PFSK-1 (cell line): ENCODE results near the gene FGF11.

Experiments
- FOXP2 ChIP-seq: optimal IDR thresholded peaks from 2 replicates; pipeline ENCODE3; 2011; ENCODE audit warnings: borderline replicate concordance, control low read depth, inconsistent platforms; ENCODE audit not compliant: insufficient read depth; ENCODE audit errors: extremely low read length, extremely low read depth
- POLR2AphosphoS5 ChIP-seq: IDR thresholded peaks from 2 replicates; pipeline ENCODE4 v1.6.1; 2012; ENCODE audit warnings: low read depth, mild to moderate bottlenecking, control low read depth, low read length, moderate library complexity
- SIN3A ChIP-seq: IDR thresholded peaks from 2 replicates; pipeline ENCODE4 v1.6.1; 2012; ENCODE audit warnings: mild to moderate bottlenecking, low read length, moderate library complexity, borderline replicate concordance; ENCODE audit not compliant: insufficient read depth
- TAF1 ChIP-seq: IDR thresholded peaks from 2 replicates; pipeline ENCODE4 v1.6.1; 2012; ENCODE audit warnings: low read length, control low read depth, borderline replicate concordance; ENCODE audit not compliant: insufficient read depth
- TF ChIP-seq, protein P1 (sequence below), 2 experiments: IDR thresholded peaks; 2 replicates each; pipeline versions ENCODE4 v1.6.1 to v1.8.0; 2011 to 2012; ENCODE audit warnings: low read depth in 2 of 2, low read length in 2 of 2, control low read depth in 1 of 2, inconsistent platforms in 1 of 2, mild to moderate bottlenecking in 1 of 2, moderate library complexity in 1 of 2; ENCODE audit not compliant: insufficient read depth in 1 of 2

The FGF11 gene

DNA sequence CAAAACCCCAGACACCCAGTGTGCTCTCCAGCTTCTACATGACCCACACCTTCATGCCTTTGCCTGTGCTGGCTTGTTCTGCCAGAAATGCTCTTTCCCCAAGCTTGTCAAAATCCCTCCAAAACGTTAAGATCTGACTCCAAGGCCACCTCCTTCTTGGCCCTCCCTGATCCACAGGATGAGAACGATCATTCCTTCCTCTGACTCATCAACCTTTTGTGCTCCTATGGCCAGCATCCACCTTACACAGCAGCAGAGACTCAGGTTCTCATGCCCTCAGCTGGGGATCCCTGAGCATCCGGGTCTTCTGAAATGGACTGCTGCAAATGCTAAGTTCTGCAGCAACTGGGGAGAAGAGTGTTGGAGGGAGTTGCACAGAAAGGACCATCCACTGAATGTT is 37.2 kb downstream of the FGF11 start:
- TF ChIP-seq POLR2AphosphoS5 (no peak), TAF1 (no peak), FOXP2 (no peak), SIN3A (no peak)
- TF ChIP-seq, protein P1, sequence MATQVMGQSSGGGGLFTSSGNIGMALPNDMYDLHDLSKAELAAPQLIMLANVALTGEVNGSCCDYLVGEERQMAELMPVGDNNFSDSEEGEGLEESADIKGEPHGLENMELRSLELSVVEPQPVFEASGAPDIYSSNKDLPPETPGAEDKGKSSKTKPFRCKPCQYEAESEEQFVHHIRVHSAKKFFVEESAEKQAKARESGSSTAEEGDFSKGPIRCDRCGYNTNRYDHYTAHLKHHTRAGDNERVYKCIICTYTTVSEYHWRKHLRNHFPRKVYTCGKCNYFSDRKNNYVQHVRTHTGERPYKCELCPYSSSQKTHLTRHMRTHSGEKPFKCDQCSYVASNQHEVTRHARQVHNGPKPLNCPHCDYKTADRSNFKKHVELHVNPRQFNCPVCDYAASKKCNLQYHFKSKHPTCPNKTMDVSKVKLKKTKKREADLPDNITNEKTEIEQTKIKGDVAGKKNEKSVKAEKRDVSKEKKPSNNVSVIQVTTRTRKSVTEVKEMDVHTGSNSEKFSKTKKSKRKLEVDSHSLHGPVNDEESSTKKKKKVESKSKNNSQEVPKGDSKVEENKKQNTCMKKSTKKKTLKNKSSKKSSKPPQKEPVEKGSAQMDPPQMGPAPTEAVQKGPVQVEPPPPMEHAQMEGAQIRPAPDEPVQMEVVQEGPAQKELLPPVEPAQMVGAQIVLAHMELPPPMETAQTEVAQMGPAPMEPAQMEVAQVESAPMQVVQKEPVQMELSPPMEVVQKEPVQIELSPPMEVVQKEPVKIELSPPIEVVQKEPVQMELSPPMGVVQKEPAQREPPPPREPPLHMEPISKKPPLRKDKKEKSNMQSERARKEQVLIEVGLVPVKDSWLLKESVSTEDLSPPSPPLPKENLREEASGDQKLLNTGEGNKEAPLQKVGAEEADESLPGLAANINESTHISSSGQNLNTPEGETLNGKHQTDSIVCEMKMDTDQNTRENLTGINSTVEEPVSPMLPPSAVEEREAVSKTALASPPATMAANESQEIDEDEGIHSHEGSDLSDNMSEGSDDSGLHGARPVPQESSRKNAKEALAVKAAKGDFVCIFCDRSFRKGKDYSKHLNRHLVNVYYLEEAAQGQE (IDR thresholded peaks at IDR 0.05; ENCODE audit: insufficient read depth in 1 of 2, low read depth in 2 of 2, low read length in 2 of 2) = no peak

DNA sequence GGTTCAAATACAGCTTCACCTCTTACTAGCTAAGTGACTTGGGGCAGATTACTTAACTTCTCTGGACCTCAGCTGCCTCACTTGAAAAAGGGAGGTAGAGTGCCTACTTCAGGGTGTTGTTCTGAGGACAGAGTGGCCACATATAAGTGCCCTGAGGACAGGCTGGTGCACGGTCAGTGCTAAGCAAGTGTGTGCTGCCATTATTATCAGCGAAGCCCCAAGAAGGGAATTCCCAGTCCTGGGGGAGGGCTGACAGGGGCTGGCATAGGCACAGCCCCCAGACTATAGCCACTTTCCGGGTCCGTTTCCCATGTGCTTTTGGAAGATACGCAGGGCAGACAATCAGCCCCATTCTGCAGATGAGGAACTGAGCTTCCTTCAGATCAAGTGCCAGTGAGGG is 37.6 kb downstream of the FGF11 start:
- TF ChIP-seq, protein P1 (IDR thresholded peaks at IDR 0.05; ENCODE audit: insufficient read depth in 1 of 2, low read depth in 2 of 2, low read length in 2 of 2) = no peak
- TF ChIP-seq TAF1 = no peak
- TF ChIP-seq SIN3A = no peak
- no peak for TF ChIP-seq POLR2AphosphoS5
- no peak for TF ChIP-seq FOXP2

DNA sequence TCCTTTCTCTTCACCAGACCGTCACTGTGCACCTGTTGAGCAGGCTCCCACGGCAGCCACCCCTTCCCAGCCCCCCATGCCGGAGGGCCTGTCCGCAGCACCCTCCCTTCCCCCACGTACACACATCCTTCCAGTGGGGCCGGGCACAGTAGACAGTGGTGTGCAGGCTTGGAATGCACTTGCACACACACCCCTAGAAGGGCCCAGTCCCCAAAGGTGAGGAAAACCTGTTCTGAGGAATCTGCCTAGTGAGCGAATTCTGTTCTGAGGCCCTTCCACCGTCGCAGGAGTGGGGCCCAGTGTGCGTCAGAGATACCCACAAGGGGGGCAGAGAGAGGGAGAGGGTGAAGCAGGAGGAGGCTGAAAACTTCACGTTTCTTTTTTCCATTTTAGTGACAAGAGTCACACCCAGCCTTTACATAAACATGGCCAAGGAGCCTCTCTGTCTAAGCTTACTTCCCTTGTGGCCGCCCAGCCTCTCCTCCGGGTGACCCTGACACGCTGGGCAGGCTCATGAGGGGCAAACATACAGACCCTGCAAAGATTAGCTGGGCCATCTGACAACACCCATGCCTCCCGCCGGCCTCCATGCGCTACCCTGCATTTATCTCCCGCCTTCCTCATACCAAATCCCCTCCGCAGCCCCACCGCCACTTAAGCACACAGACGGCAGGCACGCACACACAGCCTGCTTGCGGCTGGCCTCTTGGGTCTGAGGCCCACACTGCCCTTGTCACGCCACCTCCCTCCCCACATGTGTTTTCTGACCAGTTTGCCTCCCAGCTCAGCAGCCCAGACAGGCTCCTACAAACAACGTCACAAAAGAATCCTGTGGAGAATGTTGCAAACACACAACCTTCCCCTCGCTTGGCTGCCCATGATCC is 38.3 kb downstream of the FGF11 start:
- TF ChIP-seq, protein P1 (IDR thresholded peaks at IDR 0.05; ENCODE audit: insufficient read depth in 1 of 2, low read depth in 2 of 2, low read length in 2 of 2) = no peak
- TF ChIP-seq FOXP2 (peak; percentile 8), SIN3A (no peak), POLR2AphosphoS5 (no peak), TAF1 (no peak)

DNA sequence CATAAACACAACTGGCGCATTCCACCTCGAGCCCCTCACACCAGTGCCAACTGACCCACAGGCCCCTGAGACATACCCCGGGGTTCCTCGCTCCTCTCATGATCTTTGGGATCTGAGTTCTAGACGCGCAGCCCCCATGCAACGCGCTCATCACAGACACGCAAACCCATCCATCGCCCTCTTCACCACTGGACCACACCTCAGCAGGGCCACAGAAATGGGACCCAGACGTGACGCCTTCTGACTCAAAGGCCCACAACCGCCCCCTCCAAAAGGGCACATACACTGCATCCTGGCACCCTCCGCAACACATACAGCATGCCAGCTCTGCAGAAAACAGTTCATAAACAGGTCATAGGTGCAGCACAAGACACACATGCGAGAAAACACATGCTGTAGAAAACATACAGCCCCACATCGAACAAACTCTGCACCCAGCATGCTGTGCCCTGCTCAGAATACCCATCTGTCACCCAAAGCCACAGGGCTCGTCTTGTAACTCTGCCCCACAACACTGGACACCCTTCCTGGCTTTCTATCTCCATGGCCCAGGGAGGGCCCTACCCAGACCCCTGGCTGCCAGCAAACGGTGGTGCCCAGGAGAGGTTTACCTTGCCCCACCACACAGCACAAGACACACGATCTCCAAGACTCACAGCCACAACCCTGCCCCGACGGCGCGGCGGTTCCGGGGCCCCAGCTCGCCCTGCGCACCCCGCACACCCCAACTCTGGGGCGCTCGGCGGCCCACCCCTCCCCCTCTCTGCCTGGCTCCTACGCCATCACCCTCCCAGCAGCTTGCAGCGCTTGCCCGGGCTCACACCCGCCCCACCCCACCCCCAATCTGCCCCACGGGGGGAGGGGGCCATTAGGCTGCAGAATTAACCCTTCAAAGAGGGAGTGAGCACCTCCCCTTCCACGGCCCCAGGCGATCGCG is 39.2 kb downstream of the FGF11 start:
- TF ChIP-seq TAF1 = peak; percentile 30; the same call in 1 of the 2 replicates
- TF ChIP-seq FOXP2 = no peak
- no peak for TF ChIP-seq POLR2AphosphoS5
